Urinary bladder (tissue), 4 donors: ENCODE measurements around the gene MAGI2. TPM values are rescaled to one million over a fixed set of nuclear protein-coding genes. Genes with fewer than 3 reads are reported as not detected.
"Not testable (repeated sequence)": the region's sequence is repeated elsewhere in the genome, so short reads cannot be mapped to it uniquely, and the experiment has no call there.

Source experiments
- DNase-seq: peaks from one replicate; pipeline ENCODE4 v3.0.0-alpha.2; 2015; ENCODE audit errors: extremely low spot score
- H3K27ac ChIP-seq: one replicate; pipeline ENCODE4 v1.5.1; 2013; ENCODE audit warnings: low read depth, mild to moderate bottlenecking, moderate library complexity
- H3K36me3 ChIP-seq: one replicate; pipeline ENCODE4 v1.6.1; 2013; ENCODE audit warnings: mild to moderate bottlenecking, moderate library complexity; ENCODE audit not compliant: insufficient read depth
- H3K4me1 ChIP-seq: one replicate; pipeline ENCODE4 v1.6.1; 2013; ENCODE audit warnings: mild to moderate bottlenecking, moderate library complexity; ENCODE audit not compliant: insufficient read depth
- H3K4me3 ChIP-seq: one replicate; pipeline ENCODE4 v1.5.1; 2013; ENCODE audit warnings: low read depth, low read length
- WGBS: extraction: QIAGEN DNeasy Blood & Tissue Kit; methylation state at CpG from one replicate; pipeline ENCODE4 v1.1.7; 2013; 5-methylcytosine and 5-hydroxymethylcytosine counted together
- polyA plus RNA-seq: library from polyadenylated mRNA; stranded (reverse); fragments of 200-250 nt; gene quantifications from one replicate; pipeline ENCODE4 v1.2.3, GENCODE V29; 2013
- total RNA-seq: library from RNA; depleted of rRNA; stranded (reverse); fragments of >200 nt; gene quantifications from one replicate; pipeline ENCODE4 v1.2.3, GENCODE V29; 2014
- donor health status: healthy with polysubstance abuse.
- donor health status: healthy.

MAGI2 gene
- total and polyA plus RNA-seq, 2 donors = 7.6 to 37.4 TPM

GRCh38 chr7:78017591-78018100 lies 1435.8 kb downstream of the MAGI2 start:
- Histone ChIP-seq H3K4me1 (no peaks in the 10 kb centered on the region), H3K27ac (no peak overlapping the region), H3K36me3 (no peaks in the 10 kb centered on the region), H3K4me3 (no peak overlapping the region)
- WGBS = 80% methylated on average over 5 of the region's 5 CpGs
- no peak for DNase-seq

DNA sequence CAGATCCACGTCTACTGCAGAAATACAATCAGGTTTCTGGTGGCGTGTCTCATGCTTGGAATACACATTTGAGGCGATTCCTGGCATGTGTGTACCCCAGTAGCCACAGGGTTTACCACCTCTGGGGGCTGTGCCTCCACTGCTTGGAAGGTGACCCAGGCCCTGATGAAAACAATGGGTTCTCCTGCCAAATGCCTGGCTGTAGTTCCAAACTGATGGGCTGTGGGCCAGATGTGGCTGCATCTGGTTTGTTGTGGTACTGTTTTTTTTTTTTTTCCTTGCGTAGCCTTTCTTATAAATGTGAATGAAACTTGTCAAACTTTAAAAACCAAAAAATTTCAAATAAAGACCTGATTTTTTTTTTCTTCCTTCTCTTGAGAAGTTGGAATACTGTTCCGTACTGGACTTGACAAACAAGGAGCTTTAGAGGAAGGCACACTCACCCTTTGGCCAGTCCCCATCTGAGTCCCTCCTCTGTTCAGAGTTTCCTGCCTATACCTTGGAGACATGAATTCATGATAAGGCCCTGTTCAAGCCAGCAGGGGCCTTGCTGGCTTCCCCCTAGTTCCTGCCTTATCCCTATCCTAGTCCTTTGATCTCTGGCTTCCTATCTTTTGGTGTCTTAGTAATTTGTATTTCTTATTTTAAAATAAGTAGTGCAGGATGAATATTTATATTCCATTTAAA lies 1437.8 kb downstream of the MAGI2 start:
- H3K27ac ChIP-seq = no peak overlapping the region
- WGBS = 86% methylated on average over 5 of the region's 5 CpGs
- DNase-seq = no peak
- no peak overlapping the region for H3K4me3 ChIP-seq
- no peaks in the 10 kb centered on the region for H3K36me3 ChIP-seq
- H3K4me1 ChIP-seq = no peaks in the 10 kb centered on the region

DNA sequence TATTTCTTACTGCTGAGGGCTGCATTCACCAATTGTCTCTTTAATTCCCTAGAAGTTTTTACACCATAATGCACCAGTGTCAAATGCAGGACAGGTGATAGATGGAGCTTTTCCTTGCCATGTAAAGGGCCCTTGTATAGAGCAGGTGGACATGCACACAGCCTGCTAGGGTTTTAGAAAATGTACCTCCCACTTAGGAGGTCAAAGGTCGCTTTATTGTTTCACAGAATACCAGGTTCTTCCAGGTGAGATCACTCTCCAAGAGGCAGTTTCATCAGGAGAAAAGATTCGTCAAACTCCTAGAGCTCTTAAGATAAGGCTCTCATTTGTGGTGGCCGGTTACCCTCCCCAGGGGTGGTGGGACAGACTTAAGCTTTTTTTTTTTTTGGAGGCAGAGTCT lies 1439.1 kb downstream of the MAGI2 start:
- H3K27ac ChIP-seq = no peak overlapping the region
- DNase-seq = no peak
- H3K4me1 ChIP-seq = no peaks in the 10 kb centered on the region
- H3K4me3 ChIP-seq = no peak overlapping the region
- no peaks in the 10 kb centered on the region for H3K36me3 ChIP-seq
- WGBS = 87% methylated on average over 3 of the region's 3 CpGs

DNA sequence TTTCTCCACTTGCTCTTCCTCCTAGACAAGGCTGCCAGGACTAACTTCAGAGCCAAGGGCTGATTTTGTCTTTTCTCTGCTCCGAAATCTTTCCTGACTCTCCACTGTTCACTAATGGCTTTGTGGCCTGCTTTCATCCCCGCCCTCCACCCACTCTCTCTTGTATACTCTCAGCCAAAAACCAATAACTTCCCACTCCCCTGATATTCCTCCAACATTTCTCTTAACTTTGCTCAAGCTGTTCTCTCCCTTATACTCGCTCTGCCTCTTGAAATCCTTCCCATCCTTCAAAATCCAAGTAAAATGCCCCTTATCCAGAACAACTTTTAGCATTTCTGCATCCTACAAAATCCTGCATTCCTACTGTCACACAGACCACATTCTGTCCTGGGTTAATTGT lies 1440.1 kb downstream of the MAGI2 start:
- no peak overlapping the region for H3K27ac ChIP-seq
- 71% methylated on average over 3 of the region's 3 CpGs for WGBS

DNA sequence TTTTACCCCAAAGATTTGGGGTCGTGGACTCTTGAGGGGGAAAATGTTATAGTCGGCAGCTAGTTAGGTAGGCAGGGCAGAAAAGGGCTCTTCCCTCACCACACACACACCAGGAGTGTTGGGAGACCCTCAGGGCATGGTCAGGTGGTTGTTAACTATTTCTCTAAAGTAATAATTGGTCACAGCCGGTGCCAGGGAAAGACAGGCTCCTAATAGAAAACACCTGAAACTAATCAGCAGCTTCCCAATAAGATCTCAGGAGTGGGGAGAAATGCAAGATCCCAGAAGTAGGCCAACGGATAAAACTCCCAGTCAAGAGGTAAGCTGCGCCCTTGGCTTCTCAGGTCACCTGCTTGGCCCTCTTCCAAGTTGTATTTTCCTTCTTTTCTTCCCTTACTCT lies 1441.8 kb downstream of the MAGI2 start:
- no peak for DNase-seq
- Histone ChIP-seq H3K27ac (no peak overlapping the region), H3K4me1 (no peaks in the 10 kb centered on the region), H3K36me3 (no peaks in the 10 kb centered on the region), H3K4me3 (no peak overlapping the region)
- 70% methylated on average over 5 of the region's 5 CpGs for WGBS

More for the DNA sequence above, 1440.1 kb downstream of the MAGI2 start:
- Histone ChIP-seq H3K36me3 (no peaks in the 10 kb centered on the region), H3K4me3 (no peak overlapping the region), H3K4me1 (no peaks in the 10 kb centered on the region)
- DNase-seq = no peak

DNA sequence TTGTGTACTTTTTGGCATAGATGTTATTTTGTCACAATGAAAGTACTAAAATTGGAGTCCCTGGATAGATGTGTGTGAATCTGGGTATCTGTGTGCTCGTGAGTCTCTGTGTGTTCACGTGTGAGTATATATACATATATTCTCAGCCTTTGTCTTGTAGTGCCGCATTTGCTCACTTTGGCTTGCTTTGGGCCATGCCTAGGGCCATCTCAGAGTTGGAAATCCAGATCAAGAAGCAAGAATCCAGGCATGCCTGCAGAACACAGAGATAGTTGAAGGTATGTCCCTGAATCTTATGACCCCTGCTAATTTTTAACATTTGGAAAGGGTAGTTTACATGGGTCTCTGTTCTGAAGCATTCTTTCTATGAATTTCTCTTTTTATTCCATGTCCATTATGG lies 1446.2 kb downstream of the MAGI2 start:
- no peaks in the 10 kb centered on the region for H3K36me3 ChIP-seq
- no peak overlapping the region for H3K27ac ChIP-seq
- no peak for DNase-seq
- no peak overlapping the region for H3K4me3 ChIP-seq
- no peaks in the 10 kb centered on the region for H3K4me1 ChIP-seq
- 90% methylated on average over 3 of the region's 3 CpGs for WGBS

- Histone ChIP-seq H3K36me3 (no peaks in the 10 kb centered on the region), H3K4me1 (no peaks in the 10 kb centered on the region), H3K27ac (no peak overlapping the region), H3K4me3 (no peak overlapping the region)
- DNase-seq = no peak
- WGBS = 92% methylated on average over 10 of the region's 10 CpGs
These were observed 1447.3 kb downstream of the MAGI2 start for GRCh38 chr7:78006063-78006755.

- H3K27ac ChIP-seq = no peak overlapping the region
- no peaks in the 10 kb centered on the region for H3K36me3 ChIP-seq
- H3K4me3 ChIP-seq = no peak overlapping the region
- 95% methylated on average over 4 of the region's 4 CpGs for WGBS
- no peak for DNase-seq
- H3K4me1 ChIP-seq = no peaks in the 10 kb centered on the region
These were observed 1450.8 kb downstream of the MAGI2 start for GRCh38 chr7:78002715-78003114.

- Histone ChIP-seq H3K36me3 (no peaks in the 10 kb centered on the region), H3K4me3 (no peak overlapping the region), H3K4me1 (no peaks in the 10 kb centered on the region), H3K27ac (no peak overlapping the region)
- 64% methylated on average over 3 of the region's 3 CpGs for WGBS
- DNase-seq = no peak
These were observed 1451.4 kb downstream of the MAGI2 start for GRCh38 chr7:78002021-78002420.

DNA sequence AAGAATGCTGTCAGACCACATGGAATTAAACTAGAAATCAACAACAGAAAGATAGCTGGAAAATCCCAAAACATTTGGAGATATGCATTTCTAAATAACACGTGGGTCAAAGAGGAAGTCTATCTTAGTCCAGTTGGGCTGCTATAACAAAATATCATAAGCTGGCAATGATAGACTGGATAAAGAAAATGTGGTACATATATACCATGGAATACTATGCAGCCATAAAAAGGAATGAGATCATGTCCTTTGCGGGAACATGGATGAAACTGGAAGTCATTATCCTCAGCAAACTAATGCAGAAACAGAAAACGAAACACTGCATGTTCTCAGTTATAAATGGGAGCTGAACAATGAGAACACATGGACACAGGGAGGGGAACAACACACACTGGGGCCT lies 1454.3 kb downstream of the MAGI2 start:
- not testable (repeated sequence) for H3K4me1 ChIP-seq, H3K4me3 ChIP-seq, H3K27ac ChIP-seq, DNase-seq, H3K36me3 ChIP-seq
- 77% methylated on average over 3 of the region's 3 CpGs for WGBS

- Histone ChIP-seq H3K4me1 (no peaks in the 10 kb centered on the region), H3K36me3 (no peaks in the 10 kb centered on the region), H3K4me3 (no peak overlapping the region), H3K27ac (no peak overlapping the region)
- whole genome bisulfite sequencing = 69% methylated on average over 6 of the region's 6 CpGs
- DNase-seq = no peak
These were observed 1457.8 kb downstream of the MAGI2 start for GRCh38 chr7:77995717-77996116.

GRCh38 chr7:77993838-77994237 lies 1459.6 kb downstream of the MAGI2 start:
- H3K36me3 ChIP-seq = no peaks in the 10 kb centered on the region
- no peak overlapping the region for H3K27ac ChIP-seq
- H3K4me3 ChIP-seq = no peak overlapping the region
- DNase-seq = no peak
- WGBS = 94% methylated on average over 3 of the region's 3 CpGs
- H3K4me1 ChIP-seq = no peaks in the 10 kb centered on the region

DNA sequence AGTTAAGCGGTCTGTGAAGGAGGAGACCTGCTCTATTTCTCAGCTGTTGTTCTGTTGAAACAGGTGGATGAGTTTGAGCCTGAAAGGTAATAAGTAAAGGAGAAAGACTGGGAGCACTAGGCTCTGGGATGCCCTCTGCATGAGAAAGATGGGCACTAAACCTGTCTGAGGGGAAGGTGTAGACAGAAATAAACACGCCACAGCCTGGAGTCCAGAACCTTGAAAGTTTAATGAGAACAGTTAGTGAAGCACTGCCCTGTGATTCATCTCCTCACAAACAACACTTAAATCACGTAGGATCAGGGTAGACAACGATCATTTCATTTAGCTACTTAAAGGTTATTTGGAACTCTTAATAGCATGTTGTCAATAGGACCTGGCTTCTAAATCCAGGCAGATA lies 1461.8 kb downstream of the MAGI2 start:
- H3K27ac ChIP-seq = no peak overlapping the region
- H3K36me3 ChIP-seq = no peaks in the 10 kb centered on the region
- WGBS = 77% methylated on average over 4 of the region's 4 CpGs
- no peak for DNase-seq
- H3K4me3 ChIP-seq = no peak overlapping the region
- H3K4me1 ChIP-seq = no peaks in the 10 kb centered on the region

DNA sequence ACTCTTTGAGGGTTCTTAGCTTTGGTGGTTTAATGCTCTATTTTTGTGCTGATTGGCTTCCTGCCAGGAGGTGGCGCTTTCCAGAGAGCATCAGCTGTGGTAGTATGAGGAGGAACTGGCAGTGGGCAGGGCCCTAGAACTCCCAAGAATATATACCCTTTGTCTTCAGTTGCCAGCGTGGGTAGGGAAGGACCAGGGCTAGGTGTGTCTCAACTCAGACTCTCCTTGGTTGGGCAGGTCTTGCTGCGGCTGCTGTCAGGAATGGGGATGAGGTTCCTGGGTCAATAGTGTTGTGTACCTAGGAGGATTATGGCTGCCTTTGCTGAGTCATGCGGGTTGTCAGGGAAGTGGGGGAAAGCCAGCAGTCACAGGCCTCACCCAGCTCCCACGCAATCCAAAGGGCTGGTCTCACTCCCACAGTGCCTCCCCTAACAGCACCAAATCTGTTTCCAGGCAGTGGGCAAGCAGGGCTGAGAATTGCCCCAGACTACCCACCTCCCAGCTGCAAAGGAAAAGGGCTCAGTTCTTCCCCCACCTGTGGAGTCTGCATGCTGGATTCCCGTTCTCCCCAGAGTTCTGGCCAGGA lies 1463.4 kb downstream of the MAGI2 start:
- no peak for DNase-seq
- Histone ChIP-seq H3K4me1 (no peaks in the 10 kb centered on the region), H3K36me3 (no peaks in the 10 kb centered on the region), H3K4me3 (no peak overlapping the region), H3K27ac (no peak overlapping the region)
- 83% methylated on average over 6 of the region's 6 CpGs for WGBS
